Osteocyte (in vitro differentiated cells): Measurements from ENCODE around the gene APOBEC3C. TPM values are rescaled to one million over a fixed set of nuclear protein-coding genes. Genes with fewer than 3 reads are reported as not detected.
"Not testable (repeated sequence)": the region's sequence is repeated elsewhere in the genome, so short reads cannot be mapped to it uniquely, and the experiment has no call there.

Experiments
- DNase-seq: peaks from one replicate; pipeline ENCODE4 v3.0.0; 2021; ENCODE audit warnings: mixed read lengths; ENCODE audit not compliant: unreplicated experiment; ENCODE audit errors: extremely low spot score
- H3K27ac Mint-ChIP-seq: one replicate; pipeline ENCODE4 v1.8.0; 2021; ENCODE audit warnings: mild to moderate bottlenecking, mixed read lengths; ENCODE audit not compliant: unreplicated experiment
- H3K27me3 Mint-ChIP-seq: one replicate; pipeline ENCODE4 v1.8.0; 2021; ENCODE audit warnings: mixed read lengths; ENCODE audit not compliant: unreplicated experiment
- H3K36me3 Mint-ChIP-seq: one replicate; pipeline ENCODE4 v1.8.0; 2021; ENCODE audit warnings: mixed read lengths; ENCODE audit not compliant: unreplicated experiment
- H3K4me1 Mint-ChIP-seq: one replicate; pipeline ENCODE4 v1.8.0; 2021; ENCODE audit warnings: mixed read lengths; ENCODE audit not compliant: unreplicated experiment
- H3K4me3 Mint-ChIP-seq: one replicate; pipeline ENCODE4 v1.8.0; 2021; ENCODE audit warnings: mild to moderate bottlenecking, moderate library complexity, mixed read lengths; ENCODE audit not compliant: unreplicated experiment
- H3K9me3 Mint-ChIP-seq: one replicate; pipeline ENCODE4 v1.8.0; 2021; ENCODE audit warnings: mixed read lengths; ENCODE audit not compliant: unreplicated experiment
- total RNA-seq: library from RNA; stranded (reverse); gene quantifications from 2 replicates; pipeline ENCODE4 v1.2.1, GENCODE V29; 2021
- TF ChIP-seq, protein P1 (sequence below): fragments of 200-600 bp; sonication (generic); IDR thresholded peaks from 2 replicates; pipeline ENCODE4 v1.5.0; 2021; ENCODE audit warnings: antibody characterized with exemption, mild to moderate bottlenecking, moderate library complexity

APOBEC3C gene
- total RNA-seq, 1 donor from 2014 or later, result 30.7 TPM

DNA sequence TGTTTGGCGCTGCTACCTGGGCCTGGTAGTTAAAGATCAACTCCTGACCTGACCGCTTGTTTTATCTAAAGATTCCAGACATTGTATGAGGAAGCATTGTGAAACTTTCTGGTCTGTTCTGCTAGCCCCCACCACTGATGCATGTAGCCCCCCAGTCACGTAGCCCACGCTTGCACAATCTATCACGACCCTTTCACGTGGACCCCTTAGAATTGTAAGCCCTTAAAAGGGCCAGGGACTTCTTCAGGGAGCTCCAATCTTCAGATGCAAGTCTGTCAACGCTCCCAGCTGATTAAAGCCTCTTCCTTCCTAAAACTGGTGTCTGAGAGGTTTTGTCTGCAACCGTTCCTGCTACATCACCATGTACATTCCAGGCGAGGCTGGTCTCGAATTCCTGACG, 41.6 kb downstream of the APOBEC3C start:
- Mint-ChIP-seq H3K4me3 (no peak overlapping the region), H3K36me3 (no peaks in the 10 kb centered on the region), H3K27me3 (no peaks in the 10 kb centered on the region), H3K4me1 (peaks cover 5% of the 10 kb centered on the region), H3K9me3 (no peaks in the 10 kb centered on the region), H3K27ac (no peak overlapping the region)
- no peak for DNase-seq
- TF ChIP-seq, protein P1, sequence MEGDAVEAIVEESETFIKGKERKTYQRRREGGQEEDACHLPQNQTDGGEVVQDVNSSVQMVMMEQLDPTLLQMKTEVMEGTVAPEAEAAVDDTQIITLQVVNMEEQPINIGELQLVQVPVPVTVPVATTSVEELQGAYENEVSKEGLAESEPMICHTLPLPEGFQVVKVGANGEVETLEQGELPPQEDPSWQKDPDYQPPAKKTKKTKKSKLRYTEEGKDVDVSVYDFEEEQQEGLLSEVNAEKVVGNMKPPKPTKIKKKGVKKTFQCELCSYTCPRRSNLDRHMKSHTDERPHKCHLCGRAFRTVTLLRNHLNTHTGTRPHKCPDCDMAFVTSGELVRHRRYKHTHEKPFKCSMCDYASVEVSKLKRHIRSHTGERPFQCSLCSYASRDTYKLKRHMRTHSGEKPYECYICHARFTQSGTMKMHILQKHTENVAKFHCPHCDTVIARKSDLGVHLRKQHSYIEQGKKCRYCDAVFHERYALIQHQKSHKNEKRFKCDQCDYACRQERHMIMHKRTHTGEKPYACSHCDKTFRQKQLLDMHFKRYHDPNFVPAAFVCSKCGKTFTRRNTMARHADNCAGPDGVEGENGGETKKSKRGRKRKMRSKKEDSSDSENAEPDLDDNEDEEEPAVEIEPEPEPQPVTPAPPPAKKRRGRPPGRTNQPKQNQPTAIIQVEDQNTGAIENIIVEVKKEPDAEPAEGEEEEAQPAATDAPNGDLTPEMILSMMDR, result no peak

DNA sequence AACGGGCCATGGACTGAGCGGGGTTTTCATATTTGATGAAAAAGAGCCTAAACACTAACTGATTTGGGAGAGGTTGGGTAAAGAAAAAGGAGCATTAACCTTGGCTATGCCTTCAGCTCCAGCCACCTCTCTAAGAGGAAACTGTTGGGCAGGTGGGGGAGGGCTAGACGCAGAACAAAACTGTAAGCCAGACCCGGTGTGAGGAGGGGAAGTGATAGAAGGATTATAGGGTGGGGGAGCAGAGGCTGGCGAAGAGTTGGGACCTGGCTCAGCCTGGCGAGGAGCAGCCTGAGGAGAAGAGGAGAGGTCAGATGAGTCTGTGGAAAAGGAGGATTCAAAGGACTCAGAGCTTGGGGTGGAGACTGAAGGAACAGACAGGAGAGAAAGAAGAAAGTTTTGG, 47.2 kb downstream of the APOBEC3C start:
- H3K4me1 Mint-ChIP-seq, H3K4me3 Mint-ChIP-seq, H3K27me3 Mint-ChIP-seq, H3K36me3 Mint-ChIP-seq, DNase-seq, H3K9me3 Mint-ChIP-seq, H3K27ac Mint-ChIP-seq: not testable (repeated sequence)

DNA sequence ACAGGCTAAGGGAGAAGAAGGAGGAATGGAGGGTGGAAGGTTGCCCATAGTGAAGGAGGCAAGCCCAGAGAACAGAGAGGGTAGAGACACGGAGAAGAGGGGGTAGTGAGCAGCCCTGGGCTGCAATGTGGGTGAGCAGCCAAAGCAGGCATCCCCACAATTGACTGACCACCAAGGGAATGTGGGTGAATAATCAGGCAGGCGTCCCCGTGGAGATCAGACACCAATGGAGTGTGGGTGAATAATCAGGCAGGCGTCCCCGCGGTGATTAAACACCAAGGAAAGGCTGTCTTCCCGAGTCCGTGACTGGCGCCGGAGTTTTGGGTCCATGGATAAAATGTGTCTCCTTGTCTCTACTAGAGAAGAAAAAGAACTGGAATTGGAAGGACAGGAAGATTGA, 47.9 kb downstream of the APOBEC3C start:
- not testable (repeated sequence) for DNase-seq, H3K4me3 Mint-ChIP-seq, H3K9me3 Mint-ChIP-seq, H3K27ac Mint-ChIP-seq, H3K27me3 Mint-ChIP-seq, H3K4me1 Mint-ChIP-seq, H3K36me3 Mint-ChIP-seq

DNA sequence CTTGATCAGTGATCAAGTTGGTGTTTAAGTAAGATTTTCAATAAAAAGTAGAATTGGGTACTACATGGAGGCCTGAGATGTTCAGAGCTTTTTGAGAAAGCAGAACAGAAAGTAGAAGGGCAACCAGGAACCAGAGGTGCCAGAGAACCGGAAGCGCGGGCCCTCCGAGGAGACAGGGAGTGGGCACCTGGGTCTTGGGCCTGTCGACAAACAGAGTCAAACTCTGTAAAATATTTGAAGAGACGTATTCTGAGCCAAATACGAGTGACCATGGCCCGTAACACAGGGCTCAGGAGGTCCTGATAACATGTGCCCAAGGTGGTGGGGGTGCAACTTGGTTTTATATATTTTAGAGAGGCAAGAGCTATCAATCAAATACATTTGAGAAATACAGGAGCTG, 49.8 kb downstream of the APOBEC3C start:
- H3K36me3 Mint-ChIP-seq, H3K4me1 Mint-ChIP-seq, DNase-seq: not testable (repeated sequence)

DNA sequence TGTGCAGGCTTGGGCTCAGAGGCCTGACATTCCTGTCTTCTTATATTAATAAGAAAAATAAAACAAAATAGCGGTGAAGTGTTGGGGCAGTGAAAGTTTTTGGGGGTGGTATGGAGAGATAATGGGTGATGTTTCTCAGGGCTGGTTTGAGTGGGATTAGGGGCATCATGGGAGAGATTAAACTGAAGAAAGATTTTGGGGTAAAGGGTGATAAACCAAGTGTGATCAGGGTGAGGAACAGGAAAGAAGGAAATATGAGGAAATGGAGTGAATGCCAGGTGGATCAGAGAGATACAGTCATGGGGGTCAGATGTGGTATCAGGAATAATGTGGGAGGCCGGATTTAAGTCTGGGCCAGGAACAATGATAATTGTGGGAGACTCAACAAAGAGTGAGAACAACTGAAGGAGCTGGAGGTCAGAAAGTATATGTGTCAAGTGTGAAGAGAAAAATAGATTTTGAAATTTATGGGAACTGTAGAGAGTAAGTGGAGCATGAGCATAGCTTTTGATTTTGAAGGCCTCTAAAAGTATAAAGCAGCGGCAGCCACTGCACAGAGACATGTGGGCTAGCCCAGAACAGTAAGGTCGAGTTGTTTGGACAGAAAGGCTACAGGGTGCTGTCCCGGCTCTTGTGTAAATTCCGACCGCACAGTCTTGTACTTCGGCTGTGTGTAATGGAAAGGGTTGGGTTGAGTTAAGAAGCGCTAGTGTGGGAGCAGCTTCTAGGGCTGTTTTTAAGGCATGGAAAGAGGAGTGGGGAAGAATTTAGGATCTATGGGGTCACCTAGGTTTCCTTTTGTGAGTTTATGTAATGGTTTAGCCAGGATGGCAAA, 52.6 kb downstream of the APOBEC3C start:
- DNase-seq, H3K27ac Mint-ChIP-seq, H3K36me3 Mint-ChIP-seq, H3K4me3 Mint-ChIP-seq, H3K4me1 Mint-ChIP-seq, H3K27me3 Mint-ChIP-seq, H3K9me3 Mint-ChIP-seq: not testable (repeated sequence)

More for the DNA sequence above, 49.8 kb downstream of the APOBEC3C start:
- H3K27ac Mint-ChIP-seq, H3K9me3 Mint-ChIP-seq, H3K27me3 Mint-ChIP-seq, H3K4me3 Mint-ChIP-seq: not testable (repeated sequence)

DNA sequence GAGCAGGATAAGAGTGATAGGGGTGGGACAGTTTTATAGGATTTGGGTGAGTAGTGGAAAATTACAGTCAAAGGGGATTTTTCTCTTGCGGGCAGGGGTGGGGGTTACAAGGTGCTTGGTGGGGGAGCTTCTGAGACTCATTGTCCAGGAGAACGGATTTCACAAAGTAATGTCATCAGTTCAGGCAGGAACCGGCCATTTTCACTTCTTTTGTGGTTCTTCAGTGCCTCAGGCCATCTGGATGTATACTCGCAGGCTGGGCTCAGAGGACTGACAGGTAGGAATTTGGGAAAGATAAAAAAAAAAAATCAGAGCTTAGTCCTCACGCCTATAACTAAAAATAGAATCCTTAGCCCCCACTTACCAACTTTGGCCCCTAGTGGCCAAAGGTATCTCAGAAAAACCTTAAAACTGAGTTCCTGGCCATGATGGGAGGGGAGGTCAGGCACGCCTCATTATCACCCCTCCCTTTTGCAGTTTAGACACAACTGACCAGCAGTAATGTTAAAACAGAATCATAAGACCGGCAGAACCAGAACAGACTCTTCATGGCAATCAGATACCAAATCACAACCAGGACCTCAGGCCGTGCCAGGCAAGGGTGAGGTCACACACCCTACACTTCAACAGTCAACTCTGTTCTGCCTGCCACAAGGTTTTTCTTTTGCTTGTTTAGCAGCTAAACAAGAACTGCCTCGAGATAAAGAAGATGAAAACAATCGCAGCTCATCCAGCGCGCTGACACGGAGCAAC, 54.2 kb downstream of the APOBEC3C start:
- TF ChIP-seq, protein P1, result no peak
- no peaks in the 10 kb centered on the region for H3K36me3 Mint-ChIP-seq
- peaks cover 5% of the 10 kb centered on the region for H3K4me1 Mint-ChIP-seq
- H3K9me3 Mint-ChIP-seq, result no peaks in the 10 kb centered on the region
- no peak overlapping the region for H3K27ac Mint-ChIP-seq
- no peak for DNase-seq
- peaks cover 3% of the 10 kb centered on the region for H3K27me3 Mint-ChIP-seq
- no peak overlapping the region for H3K4me3 Mint-ChIP-seq

Other genes starting within 250 kb of the APOBEC3C start
- gene DNAL4, start 220.1 kb upstream of the APOBEC3C start, total RNA-seq, result 16.4 and 17.0 TPM in 2 replicates
- gene NPTXR, start 170.2 kb upstream of the APOBEC3C start, total RNA-seq, result 4.7 and 4.8 TPM in 2 replicates
- 83.5 and 86.2 TPM in 2 replicates for gene CBX6, start 142.0 kb upstream of the APOBEC3C start, total RNA-seq
- not detected in 2 replicates for gene APOBEC3A, start 56.6 kb upstream of the APOBEC3C start, total RNA-seq
- 4.2 and 4.9 TPM in 2 replicates for gene APOBEC3B, start 31.9 kb upstream of the APOBEC3C start, total RNA-seq
- gene APOBEC3D, start 6.9 kb downstream of the APOBEC3C start, total RNA-seq, result 2.8 TPM in 2 replicates
- 9.9 and 13.0 TPM in 2 replicates for gene APOBEC3F, start 26.6 kb downstream of the APOBEC3C start, total RNA-seq
- gene APOBEC3G, start 63.0 kb downstream of the APOBEC3C start, total RNA-seq, result 2.7 and 3.0 TPM in 2 replicates
- not detected in 2 replicates for gene APOBEC3H, start 83.0 kb downstream of the APOBEC3C start, total RNA-seq
- gene CBX7, start 138.4 kb downstream of the APOBEC3C start, total RNA-seq, result 8.1 and 9.6 TPM in 2 replicates
- gene PDGFB, start 230.7 kb downstream of the APOBEC3C start, total RNA-seq, result 16.8 and 20.0 TPM in 2 replicates